Right lobe of liver (tissue), 6 donors: ENCODE results near the gene SGK2. TPM values are rescaled to one million over a fixed set of nuclear protein-coding genes. Genes with fewer than 3 reads are reported as not detected.

Source experiments
- ATAC-seq, 4 donors: fragments of 200-7000 bp; cut with Tn5 transposase; one replicate each; pipeline ENCODE4 v1.9.1; 2020; ENCODE audit warnings: mild to moderate bottlenecking in 4 of 4, moderate library complexity in 4 of 4
- DNase-seq, 3 donors: peaks; one replicate each; pipeline ENCODE4 v3.0.0-alpha.2; 2020
- H3K27ac ChIP-seq, 3 donors: fragments of 200-600 bp; one replicate each; pipeline ENCODE4 v1.8.0; 2022
- H3K27me3 ChIP-seq, 2 donors: fragments of 200-600 bp; one replicate each; pipeline ENCODE4 v1.8.0; 2022
- H3K36me3 ChIP-seq, 4 donors: fragments of 200-600 bp; sonication (generic) in 1 of 4; one replicate each; pipeline versions ENCODE4 v1.5.1 to v1.8.0; 2017 to 2022; ENCODE audit warnings: control low read depth in 1 of 4
- H3K4me1 ChIP-seq, 4 donors: fragments of 200-600 bp; sonication (generic) in 1 of 4; one replicate each; pipeline versions ENCODE4 v1.5.1 to v1.8.0; 2017 to 2022; ENCODE audit warnings: control low read depth in 1 of 4
- H3K4me3 ChIP-seq, 3 donors: fragments of 200-600 bp; one replicate each; pipeline ENCODE4 v1.8.0; 2022
- H3K9me3 ChIP-seq, 4 donors: fragments of 200-600 bp; sonication (generic) in 1 of 4; one replicate each; pipeline versions ENCODE4 v1.5.1 to v1.8.0; 2017 to 2022; ENCODE audit warnings: control low read depth in 1 of 4
- CTCF ChIP-seq, 4 donors: fragments of 200-600 bp in 3 of 4; fragments of 450-650 bp in 1 of 4; IDR thresholded peaks; one replicate each; pipeline versions ENCODE4 v1.5.1 to v1.8.0; 2016 to 2022; ENCODE audit warnings: antibody characterized with exemption in 4 of 4, mild to moderate bottlenecking in 2 of 4
- POLR2A ChIP-seq: fragments of 450-650 bp; IDR thresholded peaks from one replicate; pipeline ENCODE4 v1.6.1; 2017; ENCODE audit warnings: antibody characterized with exemption, mild to moderate bottlenecking
- WGBS: methylation state at CpG from one replicate; pipeline ENCODE4 v1.1.6; 2018; ENCODE audit warnings: low coverage, low lambda C conversion rate; ENCODE audit not compliant: insufficient coverage; ENCODE audit errors: missing lambda C conversion rate; 5-methylcytosine and 5-hydroxymethylcytosine counted together
- intact Hi-C, 2 donors: fragments of 100-400 bp; cut with DNase I; formaldehyde crosslinking; loops; one replicate each; pipeline versions ENCODE4 v1.11.2 to v1.14.1; 2022
- total RNA-seq, 6 experiments: library from RNA; depleted of rRNA in 2 of 6; stranded (reverse); fragments of >200 nt in 2 of 6; fragmentation: NEBNext Ultra II Directional in 3 of 6; extraction: Animal tissue kit (Norgen Biotek cat#: 25700) in 3 of 6; gene quantifications; one replicate each; pipeline versions ENCODE4 v1.1.0 to v1.2.4, GENCODE V29; 2016 to 2023
- donor health status: DM: no; HTN: yes; CAD: no.
- donor health status: DM: no; HTN: no; CAD: no.
- donor health status: DM: no; HTN: no; CAD: no.
- donor health status: DM: no; HTN: yes; CAD: no.
- donor health status: DM: no; HTN: yes; CAD: no.

The SGK2 gene
- total RNA-seq, 6 experiments from 2014 or later = 47.3 to 80.2 (median 66.9) TPM

- 63% methylated on average over 4 of the region's 4 CpGs for WGBS
- DNase-seq (no peak), ATAC-seq (no peak)
- Histone ChIP-seq H3K9me3 (no peaks in the 10 kb centered on the region), H3K27me3 (no peaks in the 10 kb centered on the region), H3K4me1 (peaks cover 0 to 20% (median 7%) of the 10 kb centered on the region in 4 donors), H3K36me3 (no peaks in the 10 kb centered on the region), H3K4me3 (no peak overlapping the region), H3K27ac (no peak overlapping the region)
- intact Hi-C loops = loop anchor here in 1 of 2 donors (10.0 kb wide), 1 partner anchor 122 kb away; the partner anchor contains the start of gene MYBL2
- TF ChIP-seq CTCF (IDR thresholded peaks at IDR 0.05) (no peak), POLR2A (no peak)
Observed at GRCh38 chr20:43542674-43543073, 16.2 kb upstream of the SGK2 start.

GRCh38 chr20:43543138-43543537 lies 15.7 kb upstream of the SGK2 start:
- 83% methylated on average over 5 of the region's 5 CpGs for WGBS
- no peak overlapping the region for H3K4me3 ChIP-seq
- H3K4me1 ChIP-seq = peaks cover 0 to 24% (median 8%) of the 10 kb centered on the region in 4 donors
- ATAC-seq (no peak), DNase-seq (no peak)
- H3K27me3 ChIP-seq = no peaks in the 10 kb centered on the region
- no peak for TF ChIP-seq CTCF (IDR thresholded peaks at IDR 0.05)
- no peak for TF ChIP-seq POLR2A
- no peaks in the 10 kb centered on the region for H3K9me3 ChIP-seq
- no peak overlapping the region for H3K27ac ChIP-seq
- intact Hi-C loops = loop anchor here in 1 of 2 donors (10.0 kb wide), 1 partner anchor 122 kb away; the partner anchor contains the start of gene MYBL2
- H3K36me3 ChIP-seq = no peaks in the 10 kb centered on the region

- peaks cover 0 to 24% (median 6%) of the 10 kb centered on the region in 4 donors for H3K4me1 ChIP-seq
- 81% methylated on average over 3 of the region's 9 CpGs for WGBS
- intact Hi-C loops = loop anchor here in 1 of 2 donors (10.0 kb wide), 1 partner anchor 120 kb away; the partner anchor contains the start of gene MYBL2
- H3K27me3 ChIP-seq = no peaks in the 10 kb centered on the region
- H3K36me3 ChIP-seq = no peaks in the 10 kb centered on the region
- no peak for ATAC-seq
- no peak for TF ChIP-seq CTCF (IDR thresholded peaks at IDR 0.05)
- TF ChIP-seq POLR2A = no peak
- no peak overlapping the region for H3K27ac ChIP-seq
- no peaks in the 10 kb centered on the region for H3K9me3 ChIP-seq
- H3K4me3 ChIP-seq = no peak overlapping the region
- no peak for DNase-seq
Observed at GRCh38 chr20:43544501-43544900, 14.3 kb upstream of the SGK2 start.

GRCh38 chr20:43545837-43546578 lies 12.8 kb upstream of the SGK2 start:
- Histone ChIP-seq H3K36me3 (no peaks in the 10 kb centered on the region), H3K9me3 (no peaks in the 10 kb centered on the region), H3K27ac (no peak overlapping the region), H3K4me1 (peaks cover 0 to 35% (median 13%) of the 10 kb centered on the region in 4 donors), H3K27me3 (no peaks in the 10 kb centered on the region), H3K4me3 (no peak overlapping the region)
- WGBS = 91% methylated on average over 2 of the region's 4 CpGs
- TF ChIP-seq CTCF (IDR thresholded peaks at IDR 0.05) = no peak
- no peak for TF ChIP-seq POLR2A
- intact Hi-C loops = loop anchor here in 1 of 2 donors (10.0 kb wide), 1 partner anchor 119 kb away; the partner anchor contains the start of gene MYBL2
- DNase-seq (no peak), ATAC-seq (no peak)
